ENCODE measurements around the gene SOX8.

Gene SOX8

DNA sequence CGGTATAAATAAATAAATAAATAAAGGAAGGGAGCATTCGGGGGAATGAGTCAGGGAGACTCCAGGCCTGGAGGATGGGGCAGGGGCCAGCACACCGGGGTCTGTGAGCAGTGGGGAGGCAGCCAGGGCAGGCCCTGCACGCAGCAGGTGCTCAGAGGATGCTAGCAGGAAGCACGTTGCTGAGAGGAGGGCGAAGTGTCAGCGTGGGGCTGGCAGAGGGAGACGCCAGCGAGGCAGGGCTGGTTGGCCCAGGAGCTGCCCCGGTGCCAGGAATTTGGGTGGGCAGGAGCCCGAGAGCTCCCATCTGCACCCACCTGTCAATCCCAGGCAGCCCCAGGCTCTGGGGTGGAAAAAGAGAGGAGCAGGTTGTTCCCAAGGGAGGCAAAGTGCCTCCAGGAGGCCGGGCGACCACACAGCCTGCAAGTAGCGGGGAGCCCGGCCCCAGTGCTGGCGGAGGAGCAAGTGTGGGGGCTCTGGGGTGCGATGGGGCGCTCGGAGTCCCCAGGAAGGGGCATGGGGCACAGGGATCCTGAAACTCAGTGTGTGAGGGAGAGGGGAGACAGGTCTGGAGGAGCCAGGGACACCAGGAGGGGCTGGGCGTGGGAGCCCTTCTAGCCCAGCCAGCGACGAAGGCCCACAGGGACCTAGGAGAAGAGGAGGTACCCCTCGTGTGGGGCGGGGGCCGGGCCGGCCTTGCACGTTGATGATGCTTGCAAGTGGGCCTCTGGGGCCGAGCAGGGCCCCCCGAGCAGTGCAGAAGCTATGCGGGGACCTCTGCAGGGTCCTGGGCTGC is 28.0 kb downstream of the SOX8 start:
- no peak for DNase-seq (ENCODE audit: low read depth)

GRCh38 chr16:1010251-1010650 is 28.7 kb downstream of the SOX8 start:
- DNase-seq (ENCODE audit: low read depth): no peak

DNA sequence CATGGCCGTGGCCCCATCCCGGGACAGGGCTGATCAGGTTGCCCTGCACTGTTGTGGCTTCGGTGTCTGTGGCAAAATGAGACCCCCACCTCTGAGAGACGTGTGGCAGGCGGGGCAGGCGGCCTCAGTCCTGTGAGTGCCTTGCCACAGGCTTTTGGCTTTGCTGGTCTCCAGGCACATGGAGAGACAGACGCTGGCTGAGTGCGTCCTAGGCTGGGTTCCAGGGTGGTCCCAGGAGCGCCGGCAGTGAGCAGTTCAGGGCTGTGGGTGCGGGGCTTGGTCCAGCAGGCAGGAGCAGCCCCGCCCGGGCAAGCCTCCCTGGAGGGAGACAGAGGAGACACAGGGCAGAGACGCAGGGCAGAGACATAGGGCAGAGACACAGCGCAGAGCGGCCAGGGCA is 29.2 kb downstream of the SOX8 start:
- DNase-seq (ENCODE audit: low read depth): no peak

DNA sequence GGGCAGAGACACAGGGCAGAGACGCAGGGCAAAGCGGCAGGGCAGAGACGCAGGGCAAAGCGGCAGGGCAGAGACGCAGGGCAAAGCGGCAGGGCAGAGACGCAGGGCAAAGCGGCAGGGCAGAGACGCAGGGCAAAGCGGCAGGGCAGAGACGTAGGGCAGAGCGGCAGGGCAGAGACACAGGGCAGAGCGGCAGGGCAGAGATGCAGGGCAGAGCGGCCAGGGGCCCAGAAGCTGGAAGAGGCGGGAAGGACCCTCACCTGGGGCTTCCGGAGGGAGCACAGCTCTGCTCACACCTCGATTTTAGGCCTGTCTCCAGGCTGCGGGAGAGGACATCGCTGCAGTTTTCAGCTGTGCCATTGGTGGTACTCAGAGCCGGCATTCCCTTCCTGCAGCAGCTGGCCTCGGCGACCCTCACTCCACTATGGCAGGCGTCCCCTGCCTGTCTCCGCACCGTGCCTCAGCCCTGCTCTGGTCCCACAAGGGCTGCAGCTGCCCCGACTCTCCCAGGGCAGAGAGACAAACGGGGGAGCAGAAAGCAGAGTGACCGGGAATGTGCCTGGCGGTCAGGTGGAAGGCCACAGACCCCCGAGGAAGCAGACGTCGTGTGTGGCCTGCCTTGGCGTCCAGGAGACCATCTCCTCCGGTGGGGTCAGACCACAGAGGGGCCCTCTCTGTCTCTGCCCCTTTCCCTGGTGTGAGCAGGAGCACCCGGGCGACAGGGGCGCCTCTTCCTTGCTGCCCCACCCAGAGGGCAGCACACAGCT is 29.9 kb downstream of the SOX8 start:
- no peak for DNase-seq (ENCODE audit: low read depth)

DNA sequence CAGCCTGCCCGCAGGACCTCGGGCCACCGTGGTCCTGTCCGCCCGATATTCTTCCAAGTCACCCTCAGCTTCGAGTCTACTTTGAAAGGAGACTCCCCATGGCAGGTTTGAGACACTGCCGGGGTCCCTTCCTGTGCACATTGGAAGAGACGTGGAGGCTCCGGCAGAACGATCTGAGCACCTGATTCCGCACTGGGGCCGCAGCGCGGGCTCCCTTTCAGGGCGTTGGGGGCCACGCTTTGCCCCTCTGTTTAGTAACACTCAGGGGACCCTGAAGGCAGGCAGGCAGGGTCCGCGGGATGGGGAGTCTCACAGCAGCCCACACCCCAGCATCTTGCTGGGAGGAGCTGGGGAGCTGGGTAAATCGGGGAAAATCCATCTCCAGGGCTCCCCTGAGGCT is 30.6 kb downstream of the SOX8 start:
- no peak for DNase-seq (ENCODE audit: low read depth)

GRCh38 chr16:1012722-1013592 is 31.4 kb downstream of the SOX8 start:
- no peak for DNase-seq (ENCODE audit: low read depth)

DNA sequence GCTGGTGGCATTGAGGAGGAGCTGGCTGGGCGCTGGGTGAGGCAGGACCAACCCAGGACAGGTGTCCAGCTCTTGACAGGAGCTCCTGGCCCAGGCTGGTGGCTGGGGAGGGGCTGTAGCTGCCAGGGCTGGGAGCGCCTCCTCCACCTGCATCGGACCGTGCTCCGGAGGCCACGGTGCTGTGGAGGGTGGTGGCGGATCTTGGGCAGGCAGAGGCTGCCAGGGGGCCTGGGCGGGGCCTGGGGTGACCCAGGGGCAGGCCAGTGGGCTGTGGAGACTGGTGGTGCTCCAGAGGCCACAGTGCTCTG is 32.0 kb downstream of the SOX8 start:
- no peak for DNase-seq (ENCODE audit: low read depth)

DNA sequence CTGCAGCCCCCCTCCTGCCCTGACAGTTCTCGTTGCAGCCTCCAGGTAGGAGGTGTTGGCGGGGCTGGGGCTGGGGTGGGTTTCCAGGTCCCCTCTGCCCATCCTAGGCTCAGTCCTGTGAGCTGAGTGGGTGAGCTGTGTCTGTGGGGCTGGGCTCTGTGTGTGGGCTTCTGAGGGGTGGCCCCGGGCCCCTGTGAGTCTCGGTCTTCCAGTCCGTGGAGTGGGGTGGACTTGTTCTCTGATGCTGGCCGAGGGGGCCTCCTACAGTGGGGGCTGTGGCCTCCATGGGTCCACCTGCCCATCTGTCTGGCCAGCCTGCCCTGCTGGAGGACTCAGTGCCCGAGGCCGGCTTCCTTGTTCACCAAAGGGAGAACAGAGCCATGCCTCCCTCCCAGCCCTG is 32.7 kb downstream of the SOX8 start:
- DNase-seq (ENCODE audit: low read depth): no peak

DNA sequence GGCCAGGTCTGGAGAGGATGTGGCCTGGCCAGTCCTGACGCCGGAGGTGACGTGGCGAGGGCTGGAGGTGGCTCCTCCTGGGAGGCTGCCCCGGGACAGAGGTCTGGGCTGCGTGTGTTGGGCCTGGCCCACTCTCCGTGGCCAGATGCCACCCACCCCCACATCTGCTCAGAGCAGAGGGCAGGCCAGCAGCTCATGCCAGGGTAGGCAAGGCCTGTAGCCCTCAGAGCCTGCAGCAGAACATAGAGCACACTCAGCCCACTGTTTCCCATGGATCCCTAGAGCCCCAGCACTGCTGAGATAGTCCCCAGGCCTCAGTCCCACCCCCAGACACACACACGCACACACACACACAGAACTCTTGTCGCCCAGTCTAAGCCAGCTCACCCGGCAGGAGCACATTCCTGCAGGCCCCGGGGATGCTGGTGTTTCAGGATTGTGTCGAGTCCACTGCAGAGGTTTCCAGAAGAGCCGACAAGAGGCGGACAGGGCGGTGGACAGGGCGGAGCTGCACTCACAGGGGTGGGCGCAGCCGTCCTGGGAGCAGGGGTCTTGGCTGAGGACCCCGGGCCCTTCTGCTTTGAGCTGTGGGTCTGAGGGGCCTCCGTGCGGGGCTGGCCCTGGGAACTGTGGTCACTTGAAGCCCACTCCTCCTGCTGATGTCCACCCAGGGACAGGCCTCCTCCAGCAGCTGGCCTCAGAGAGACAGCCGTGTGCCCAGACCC is 33.4 kb downstream of the SOX8 start:
- DNase-seq (ENCODE audit: low read depth): no peak

DNA sequence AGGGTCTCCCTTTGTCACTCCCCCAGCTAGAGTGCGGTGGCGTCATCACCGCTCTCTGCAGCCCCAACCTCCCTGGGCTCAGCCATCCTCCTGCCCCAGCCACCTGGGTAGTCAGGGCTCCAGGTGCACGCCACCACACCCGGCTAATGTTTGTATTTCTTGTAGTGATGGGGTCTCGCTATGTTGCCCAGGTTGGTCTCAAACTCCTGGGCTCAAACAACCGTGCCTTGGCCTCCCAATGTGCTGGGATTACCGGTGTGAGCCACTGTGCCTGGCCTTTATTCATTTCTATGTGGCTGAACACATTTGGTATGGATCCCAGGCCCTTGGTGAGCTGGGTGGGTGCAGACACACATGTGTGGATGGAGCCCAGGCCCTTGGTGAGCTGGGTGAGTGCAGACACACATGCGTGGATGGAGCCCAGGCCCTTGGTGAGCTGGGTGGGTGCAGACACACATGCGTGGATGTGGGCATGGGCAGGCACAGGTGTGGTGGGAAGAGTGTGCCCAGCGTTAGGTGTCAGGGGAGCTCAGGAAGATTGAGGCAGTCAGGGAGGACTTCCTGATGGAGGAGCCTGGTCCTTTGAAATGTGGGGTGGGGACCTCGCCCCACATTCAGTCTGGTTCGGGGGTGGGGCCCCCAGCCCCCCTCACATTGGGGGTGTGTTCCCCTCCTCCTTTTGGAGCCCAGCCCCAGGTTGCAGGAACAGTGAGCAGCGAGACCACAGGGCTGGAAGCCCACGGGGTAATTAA is 37.1 kb downstream of the SOX8 start:
- DNase-seq (ENCODE audit: low read depth): no peak

DNA sequence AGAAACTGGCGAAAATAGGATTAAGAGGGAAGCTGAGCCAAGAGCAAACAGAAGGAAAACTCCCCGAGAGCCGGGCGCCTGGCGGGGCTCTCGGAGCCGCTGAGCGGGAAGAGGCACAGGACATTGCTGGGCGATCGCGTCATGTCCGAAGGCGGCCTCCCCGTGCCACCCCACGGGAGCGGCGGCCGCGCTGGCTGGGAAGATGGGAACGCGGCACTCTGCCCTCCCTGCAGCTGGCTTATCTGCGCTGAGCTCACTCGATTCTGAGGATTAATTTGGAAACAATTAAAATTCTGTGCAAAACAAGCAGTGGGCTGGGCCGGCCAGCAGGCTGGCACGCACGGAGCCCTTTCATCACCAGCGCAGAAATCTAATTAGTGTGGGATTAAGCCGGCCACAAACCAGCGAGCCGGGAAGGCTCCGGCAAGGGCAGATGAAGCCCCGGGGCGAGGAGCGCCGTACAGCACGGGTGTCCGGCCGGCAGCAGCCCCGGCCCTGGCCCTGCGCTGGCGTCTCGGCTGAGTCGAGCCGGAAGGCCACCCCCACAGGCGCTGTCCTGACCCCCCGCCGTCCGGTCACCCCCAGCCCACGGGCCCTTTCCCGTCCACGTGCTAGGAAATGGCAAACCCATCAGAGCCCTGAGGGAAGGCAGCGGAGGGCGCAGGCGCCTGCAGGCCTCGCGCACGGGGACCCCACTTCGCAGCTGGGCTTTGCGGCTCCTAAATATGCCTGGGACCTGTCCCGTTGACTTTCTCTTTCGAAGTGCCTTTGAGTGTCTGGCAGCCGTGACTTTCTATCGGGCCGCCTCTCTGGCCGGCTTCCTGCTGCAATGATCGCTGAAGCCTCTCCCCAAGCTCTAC is 37.9 kb downstream of the SOX8 start:
- no peak for DNase-seq (ENCODE audit: low read depth)

GRCh38 chr16:1020091-1020399 is 38.5 kb downstream of the SOX8 start:
- DNase-seq (ENCODE audit: low read depth): no peak

DNA sequence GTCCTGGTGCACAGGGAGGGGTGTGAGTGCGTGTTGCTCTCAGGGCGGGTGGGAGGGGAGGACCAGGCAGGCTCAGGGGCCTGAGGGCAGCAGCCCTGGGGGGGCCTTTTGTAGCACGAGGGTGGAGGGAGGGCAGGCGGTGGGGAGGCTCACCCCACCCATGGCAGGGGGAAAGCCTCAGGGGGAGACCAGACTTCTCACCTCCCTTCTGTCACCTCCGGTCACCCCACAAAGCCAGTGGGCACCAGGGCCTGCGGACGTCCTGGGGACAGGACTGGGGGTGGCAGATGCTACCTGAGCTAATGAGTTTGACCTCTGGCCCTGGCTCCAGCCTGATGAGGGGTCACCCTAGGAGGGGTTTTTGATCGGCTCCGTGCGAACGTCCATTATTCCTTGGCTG is 39.0 kb downstream of the SOX8 start:
- DNase-seq (ENCODE audit: low read depth): no peak

GRCh38 chr16:1021553-1022160 is 40.1 kb downstream of the SOX8 start:
- no peak for DNase-seq (ENCODE audit: low read depth)

GRCh38 chr16:1022466-1022865 is 40.9 kb downstream of the SOX8 start:
- no peak for DNase-seq (ENCODE audit: low read depth)

DNA sequence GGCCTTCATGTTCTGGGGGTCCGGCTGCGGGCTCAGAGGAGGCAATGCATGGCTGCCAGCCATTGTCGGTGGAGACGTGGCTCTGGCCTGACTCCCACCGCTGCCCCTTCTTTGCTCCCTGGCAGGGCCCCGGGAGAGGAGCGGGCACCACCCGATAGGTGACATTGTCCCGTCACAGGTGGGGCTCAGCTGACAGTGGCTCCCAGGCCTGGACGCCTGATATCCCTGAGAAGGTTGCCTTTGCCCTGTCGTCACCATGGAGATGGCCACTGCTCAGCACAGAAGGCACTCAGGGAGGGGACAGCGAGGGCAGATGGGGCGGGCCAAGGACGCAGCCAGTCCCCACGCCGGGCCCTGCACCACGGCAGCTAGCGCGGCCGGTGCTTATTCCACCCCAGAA is 42.6 kb downstream of the SOX8 start:
- DNase-seq (ENCODE audit: low read depth): no peak

GRCh38 chr16:1025183-1025809 is 43.7 kb downstream of the SOX8 start:
- DNase-seq (ENCODE audit: low read depth): peak; percentile 13

GRCh38 chr16:1026057-1026783 is 44.6 kb downstream of the SOX8 start:
- DNase-seq (ENCODE audit: low read depth): no peak
